DLD1 (cell line): ENCODE results near the gene CEBPB.
"Not testable (repeated sequence)": the region's sequence is repeated elsewhere in the genome, so short reads cannot be mapped to it uniquely, and the experiment has no call there.

Source experiments
- in situ Hi-C: cut with HindIII; loops from 2 replicates; pipeline ENCODE4 v1.10.0; 2017; ENCODE audit warnings: low sequenced_read_pairs

CEBPB gene

GRCh38 chr20:50192364-50193198 lies 2.0 kb downstream of the CEBPB start:
- in situ Hi-C loops = no loop called here

- in situ Hi-C loops = no loop called here
Observed at GRCh38 chr20:50193199-50193835, 2.7 kb downstream of the CEBPB start.

GRCh38 chr20:50193836-50194421 lies 3.3 kb downstream of the CEBPB start:
- in situ Hi-C loops = no loop called here

- in situ Hi-C loops = no loop called here
Observed at GRCh38 chr20:50194422-50194830, 3.8 kb downstream of the CEBPB start.

GRCh38 chr20:50194831-50195523 lies 4.3 kb downstream of the CEBPB start:
- in situ Hi-C loops = no loop called here

GRCh38 chr20:50195524-50196120 lies 5.0 kb downstream of the CEBPB start:
- in situ Hi-C loops = no loop called here

GRCh38 chr20:50196248-50196647 lies 5.6 kb downstream of the CEBPB start:
- in situ Hi-C loops = no loop called here

GRCh38 chr20:50196896-50197295 lies 6.3 kb downstream of the CEBPB start:
- in situ Hi-C loops = no loop called here

- in situ Hi-C loops = no loop called here
Observed at GRCh38 chr20:50197463-50198179, 7.0 kb downstream of the CEBPB start.

- in situ Hi-C loops = no loop called here
Observed at GRCh38 chr20:50198180-50198666, 7.6 kb downstream of the CEBPB start.

- in situ Hi-C loops = no loop called here
Observed at GRCh38 chr20:50198716-50199115, 8.1 kb downstream of the CEBPB start.

- in situ Hi-C loops = no loop called here
Observed at GRCh38 chr20:50199703-50200102, 9.1 kb downstream of the CEBPB start.

GRCh38 chr20:50200482-50201104 lies 10.0 kb downstream of the CEBPB start:
- in situ Hi-C loops = no loop called here

GRCh38 chr20:50201710-50202109 lies 11.1 kb downstream of the CEBPB start:
- in situ Hi-C loops = not testable (repeated sequence)

- in situ Hi-C loops = no loop called here
Observed at GRCh38 chr20:50202677-50203076, 12.0 kb downstream of the CEBPB start.

- in situ Hi-C loops = no loop called here
Observed at GRCh38 chr20:50203951-50204937, 13.6 kb downstream of the CEBPB start.

GRCh38 chr20:50207026-50207425 lies 16.4 kb downstream of the CEBPB start:
- in situ Hi-C loops = no loop called here

GRCh38 chr20:50208085-50208491 lies 17.5 kb downstream of the CEBPB start:
- in situ Hi-C loops = no loop called here

- in situ Hi-C loops = not testable (repeated sequence)
Observed at GRCh38 chr20:50208815-50209214, 18.2 kb downstream of the CEBPB start.
